Measurements from ENCODE around the gene DBN1. TPM values are rescaled to one million over a fixed set of nuclear protein-coding genes. Genes with fewer than 3 reads are reported as not detected.

DBN1 gene
- total and polyA plus RNA-seq, 2 of the 8 experiments (the other 6 are each of a cell fraction or from before 2014, with no cell fraction given) = 168 to 333 TPM

- FAIRE-seq = no peak
- Histone ChIP-seq H4K8ac (ENCODE audit: extremely low read depth, insufficient read depth, low read length) (peak within 1 kb of the TSS; percentile 93), H3K4me1 (replicated peaks in 1 of 4; ENCODE audit: control insufficient read depth in 3 of 4, insufficient read depth in 4 of 4, low read length in 3 of 4) (peaks cover 4 to 14% (median 9%) of the 10 kb centered on the region in 4 experiments; a peak in 6 of 7 replicates)
Measured at GRCh38 chr5:177426566-177427210, 46.7 kb downstream of the DBN1 start, which contains the start of gene GRK6. Gene GRK6 (plus strand): TSS chr5:177426676. CDS start chr5:177426846, 170 bp downstream.

More at GRCh38 chr5:177426566-177427210, 46.7 kb downstream of the DBN1 start, which contains the start of gene GRK6:
- Histone ChIP-seq H4K20me1 (replicated peaks in 1 of 2; ENCODE audit: control insufficient read depth in 1 of 2, insufficient read depth in 2 of 2, low read length in 2 of 2) (peaks cover 15 to 20% of the 10 kb centered on the region in 2 experiments), H3K79me2 (ENCODE audit: control insufficient read depth in 1 of 2, insufficient read depth in 2 of 2, low read length in 2 of 2) (peaks cover 0 to 26% of the 10 kb centered on the region in 2 experiments; a peak in 2 of 4 replicates), H2BK12ac (ENCODE audit: low read depth, low read length) (peak within 1 kb of the TSS; percentile 84), H3K79me1 (ENCODE audit: low read depth, low read length) (peaks cover 16% of the 10 kb centered on the region), H2AK5ac (ENCODE audit: low read depth, low read length) (peak within 1 kb of the TSS; percentile 90), H3K56ac (replicated peaks; ENCODE audit: insufficient read length, low read depth, low read length) (peak within 1 kb of the TSS; percentile 83), H3K4me3 (ENCODE audit: extremely low read depth in 1 of 4, insufficient read depth in 2 of 4, low read depth in 3 of 4, low read length in 4 of 4) (peak within 1 kb of the TSS; percentile 55 to 95 (median 80)), H3K23me2 (ENCODE audit: low read depth, low read length) (peaks cover 10% of the 10 kb centered on the region), H4K5ac (ENCODE audit: insufficient read length, low read depth, low read length) (peak within 1 kb of the TSS; percentile 88), H3K4me2 (ENCODE audit: insufficient read depth in 1 of 2, low read depth in 2 of 2, low read length in 2 of 2) (peak within 1 kb of the TSS; percentile 81 to 94), H3K27ac (ENCODE audit: low read depth, low read length) (peak within 1 kb of the TSS; percentile 88), H2AFZ (ENCODE audit: low read length) (no peak within 1 kb of the TSS), H3K9me3 (ENCODE audit: insufficient read depth in 2 of 2, low read depth in 1 of 2, low read length in 1 of 2) (no peaks in the 10 kb centered on the region), H3K4ac (replicated peaks; ENCODE audit: insufficient read length, low read depth, low read length) (peak within 1 kb of the TSS; percentile 64), H3K36me3 (ENCODE audit: control insufficient read depth in 2 of 4, insufficient read depth in 4 of 4, low read length in 3 of 4) (peaks cover 0 to 6% (median 4%) of the 10 kb centered on the region in 4 experiments; a peak in 3 of 8 replicates), H2BK15ac (ENCODE audit: low read length) (peak within 1 kb of the TSS; percentile 88), H3K14ac (ENCODE audit: insufficient read length) (peak within 1 kb of the TSS; percentile 13), H2BK120ac (replicated peaks; ENCODE audit: low read depth, low read length) (peak within 1 kb of the TSS; percentile 29), H3K27me3 (replicated peaks in 1 of 4; ENCODE audit: control insufficient read depth in 3 of 4, extremely low read depth in 1 of 4, insufficient read depth in 3 of 4, low read length in 3 of 4) (no peaks in the 10 kb centered on the region), H4K91ac (replicated peaks; ENCODE audit: insufficient read length, low read length) (peak within 1 kb of the TSS; percentile 90), H2BK5ac (ENCODE audit: low read depth, low read length) (peak within 1 kb of the TSS; percentile 91), H3K9ac (replicated peaks in 1 of 4; ENCODE audit: extremely low read depth in 1 of 4, low read depth in 3 of 4, low read length in 3 of 4) (peak within 1 kb of the TSS; percentile 86 to 98 (median 92)), H2BK20ac (ENCODE audit: low read length) (peak within 1 kb of the TSS; percentile 80; the same call in 1 of the 2 replicates), H3K23ac (ENCODE audit: insufficient read length) (no peak within 1 kb of the TSS), H3K18ac (ENCODE audit: extremely low read depth, low read length) (peak within 1 kb of the TSS; percentile 90)
- no peak for DNase-seq (ENCODE audit: low read depth in 1 of 2, low spot score in 2 of 2)
- ChIA-PET CTCF (ENCODE audit: partially characterized antibody) (interaction anchor here (0.7 to 7.1 kb wide), 15 partner anchors 11 to 621 kb away, joined by 3 to 57 read pairs (median 5); partner anchors contain the start of gene PFN3), POLR2A (ENCODE audit: partially characterized antibody) (interaction anchor here (0.7 to 24.2 kb wide), 17 partner anchors 10 to 90 kb away, joined by 3 to 460 read pairs (median 5); partner anchors contain the start of genes DDX41, LMAN2, PDLIM7 and PRR7)
- WGBS, 2 experiments (ENCODE audit: extremely low coverage in 1 of 2, insufficient coverage in 1 of 2, insufficient read length in 1 of 2, insufficient replicate concordance in 2 of 2, low coverage in 1 of 2, low lambda C conversion rate in 2 of 2, missing lambda C conversion rate in 1 of 2) = 1% methylated on average over 35 of the region's 82 CpGs; no CpG with 5 or more reads in 1 of the 2 experiments
- TF ChIP-seq TCF12 (IDR thresholded peaks at IDR 0.05; ENCODE audit: low read depth, low read length) (no peak), CEBPB (IDR thresholded peaks at IDR 0.05; ENCODE audit: low read depth, low read length) (no peak), SP4 (IDR thresholded peaks at IDR 0.05; ENCODE audit: low read length) (no peak), GABPA (IDR thresholded peaks at IDR 0.05; ENCODE audit: borderline replicate concordance, insufficient read depth, low read length) (peak; percentile 26; the same call in 1 of the 2 replicates), HDAC6 (IDR thresholded peaks at IDR 0.05; ENCODE audit: low read depth, low read length) (no peak), ASH2L (IDR thresholded peaks at IDR 0.05; ENCODE audit: low read length) (peak; percentile 38), SIX5 (IDR thresholded peaks at IDR 0.05; ENCODE audit: low read depth, low read length) (no peak), PHF8 (conservative IDR thresholded peaks at IDR 0.05; ENCODE audit: low read depth, low read length) (peak; percentile 77), MAX (IDR thresholded peaks at IDR 0.05) (no peak), TAF1 (IDR thresholded peaks at IDR 0.05; ENCODE audit: low read depth, low read length) (no peak; the same call in 1 of the 2 replicates), KDM4A (IDR thresholded peaks at IDR 0.05; ENCODE audit: low read depth, low read length, severe bottlenecking) (peak; percentile 64), POLR2A (IDR thresholded peaks at IDR 0.05; ENCODE audit: control extremely low read depth in 1 of 2, low read depth in 2 of 2, low read length in 2 of 2) (0 out of 3 replicates have a peak, but pooled peaks of 1 of the 2 experiments have one; percentile 36)
